HCT116 (cell line): ENCODE data around the gene ACAP2.

Experiments used
- EGR1 ChIP-seq: IDR thresholded peaks from 2 replicates; pipeline ENCODE4 v1.6.1; 2012; ENCODE audit warnings: low read depth
- POLR2A ChIP-seq: IDR thresholded peaks from 2 replicates; pipeline ENCODE4 v1.7.0; 2011; ENCODE audit warnings: borderline replicate concordance; ENCODE audit not compliant: insufficient read depth, insufficient read length; ENCODE audit errors: extremely low read depth
- POLR2AphosphoS5 ChIP-seq: IDR thresholded peaks from 2 replicates; pipeline ENCODE4 v1.6.1; 2011; ENCODE audit warnings: mild to moderate bottlenecking, low read depth, low read length, moderate library complexity
- RAD21 ChIP-seq: IDR thresholded peaks from 2 replicates; pipeline ENCODE4 v1.6.1; 2012; ENCODE audit warnings: low read depth, mild to moderate bottlenecking
- TF ChIP-seq, protein P1 (sequence below), 3 experiments: fragments of 200-600 bp in 1 of 3; sonication (generic) in 1 of 3; IDR thresholded peaks in 2 of 3; conservative IDR thresholded peaks in 1 of 3; 2 replicates each; pipeline ENCODE4 v1.5.1; 2012 to 2017; ENCODE audit warnings: low read depth in 2 of 3, low read length in 2 of 3, antibody characterized with exemption in 1 of 3, borderline replicate concordance in 1 of 3, control low read depth in 1 of 3, mild to moderate bottlenecking in 1 of 3, mixed read lengths in 1 of 3, mixed run types in 1 of 3, moderate library complexity in 1 of 3; ENCODE audit not compliant: insufficient read depth in 1 of 3

DNA sequence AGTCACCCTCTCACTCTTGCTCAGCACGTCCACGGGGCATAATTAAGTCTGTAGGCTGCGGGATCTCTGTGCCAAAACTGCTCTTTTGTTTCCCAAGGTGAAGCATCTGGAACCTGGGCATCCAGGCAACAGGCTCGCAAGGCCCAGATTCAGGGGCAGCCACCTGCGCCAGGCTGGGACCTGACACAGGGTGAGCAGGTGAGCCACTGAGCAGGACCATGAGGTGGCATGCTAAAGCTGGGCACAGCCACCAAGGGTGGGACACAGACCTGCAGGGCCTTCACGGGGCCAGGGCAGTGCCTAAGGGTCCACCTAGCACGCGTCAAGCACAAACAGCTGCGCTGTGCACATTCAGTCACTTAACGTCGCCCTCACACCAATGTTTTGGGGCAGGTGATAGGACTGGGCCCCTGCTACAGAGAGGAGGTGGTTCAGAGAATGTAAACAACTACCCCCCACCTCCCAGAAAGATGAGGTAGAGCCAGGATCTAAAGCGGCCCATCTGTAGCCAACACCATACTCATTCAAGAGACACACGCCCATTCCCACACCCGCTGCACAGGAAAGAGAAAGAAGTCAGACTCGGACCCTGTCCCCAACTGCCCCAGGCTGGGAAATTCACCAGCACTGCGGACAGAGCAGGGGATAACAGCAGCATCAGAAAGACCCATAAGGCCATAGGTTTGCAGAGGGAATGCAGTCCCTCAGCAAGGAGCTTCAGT is 188.2 kb downstream of the ACAP2 start:
- TF ChIP-seq, protein P1, sequence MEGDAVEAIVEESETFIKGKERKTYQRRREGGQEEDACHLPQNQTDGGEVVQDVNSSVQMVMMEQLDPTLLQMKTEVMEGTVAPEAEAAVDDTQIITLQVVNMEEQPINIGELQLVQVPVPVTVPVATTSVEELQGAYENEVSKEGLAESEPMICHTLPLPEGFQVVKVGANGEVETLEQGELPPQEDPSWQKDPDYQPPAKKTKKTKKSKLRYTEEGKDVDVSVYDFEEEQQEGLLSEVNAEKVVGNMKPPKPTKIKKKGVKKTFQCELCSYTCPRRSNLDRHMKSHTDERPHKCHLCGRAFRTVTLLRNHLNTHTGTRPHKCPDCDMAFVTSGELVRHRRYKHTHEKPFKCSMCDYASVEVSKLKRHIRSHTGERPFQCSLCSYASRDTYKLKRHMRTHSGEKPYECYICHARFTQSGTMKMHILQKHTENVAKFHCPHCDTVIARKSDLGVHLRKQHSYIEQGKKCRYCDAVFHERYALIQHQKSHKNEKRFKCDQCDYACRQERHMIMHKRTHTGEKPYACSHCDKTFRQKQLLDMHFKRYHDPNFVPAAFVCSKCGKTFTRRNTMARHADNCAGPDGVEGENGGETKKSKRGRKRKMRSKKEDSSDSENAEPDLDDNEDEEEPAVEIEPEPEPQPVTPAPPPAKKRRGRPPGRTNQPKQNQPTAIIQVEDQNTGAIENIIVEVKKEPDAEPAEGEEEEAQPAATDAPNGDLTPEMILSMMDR (IDR thresholded peaks at IDR 0.05 in 2 of 3, conservative IDR thresholded peaks at IDR 0.05 in 1 of 3; ENCODE audit: borderline replicate concordance in 1 of 3, insufficient read depth in 1 of 3, low read depth in 2 of 3, low read length in 2 of 3): no peak
- no peak for TF ChIP-seq POLR2A
- no peak for TF ChIP-seq POLR2AphosphoS5
- TF ChIP-seq EGR1: no peak
- TF ChIP-seq RAD21: no peak
